Measurements from ENCODE around the gene ENG.

ENG gene

GRCh38 chr9:127855522-127855921, 1.1 kb upstream of the ENG start:
- H3K4me3 ChIP-seq (ENCODE audit: low read length in 2 of 2), result no peak overlapping the region
- no peaks in the 10 kb centered on the region for H3K36me3 ChIP-seq (ENCODE audit: control insufficient read depth in 2 of 2, insufficient read depth in 2 of 2, low read length in 2 of 2)
- peaks cover 16 to 17% of the 10 kb centered on the region in 2 donors for H3K4me1 ChIP-seq (ENCODE audit: control insufficient read depth in 2 of 2, insufficient read depth in 2 of 2, low read length in 2 of 2)
- peak overlapping the region in 1 of 2 donors; percentile 80 for H3K27ac ChIP-seq (ENCODE audit: low read depth in 2 of 2, low read length in 2 of 2)
- H3K9ac ChIP-seq (ENCODE audit: low read depth in 1 of 2, low read length in 2 of 2), result no peak overlapping the region
- no peaks in the 10 kb centered on the region for H3K9me3 ChIP-seq (ENCODE audit: control insufficient read depth in 2 of 2, low read length in 2 of 2)
- H3K27me3 ChIP-seq (ENCODE audit: control insufficient read depth in 2 of 2, insufficient read depth in 2 of 2, low read length in 2 of 2), result no peaks in the 10 kb centered on the region

GRCh38 chr9:127854960-127855359, 502 bp upstream of the ENG start:
- H3K4me3 ChIP-seq (ENCODE audit: low read length in 2 of 2), result no peak overlapping the region
- H3K27me3 ChIP-seq (ENCODE audit: control insufficient read depth in 2 of 2, insufficient read depth in 2 of 2, low read length in 2 of 2), result no peaks in the 10 kb centered on the region
- no peak overlapping the region for H3K9ac ChIP-seq (ENCODE audit: low read depth in 1 of 2, low read length in 2 of 2)
- H3K4me1 ChIP-seq (ENCODE audit: control insufficient read depth in 2 of 2, insufficient read depth in 2 of 2, low read length in 2 of 2), result peaks cover 16 to 17% of the 10 kb centered on the region in 2 donors
- H3K36me3 ChIP-seq (ENCODE audit: control insufficient read depth in 2 of 2, insufficient read depth in 2 of 2, low read length in 2 of 2), result no peaks in the 10 kb centered on the region
- H3K9me3 ChIP-seq (ENCODE audit: control insufficient read depth in 2 of 2, low read length in 2 of 2), result no peaks in the 10 kb centered on the region
- peak overlapping the region; percentile 76 to 80 for H3K27ac ChIP-seq (ENCODE audit: low read depth in 2 of 2, low read length in 2 of 2)

- H3K36me3 ChIP-seq (ENCODE audit: control insufficient read depth in 2 of 2, insufficient read depth in 2 of 2, low read length in 2 of 2), result no peaks in the 10 kb centered on the region
- peak overlapping the region; percentile 68 to 76 for H3K4me3 ChIP-seq (ENCODE audit: low read length in 2 of 2)
- peak overlapping the region; percentile 56 to 59 for H3K9ac ChIP-seq (ENCODE audit: low read depth in 1 of 2, low read length in 2 of 2)
- H3K27me3 ChIP-seq (ENCODE audit: control insufficient read depth in 2 of 2, insufficient read depth in 2 of 2, low read length in 2 of 2), result no peaks in the 10 kb centered on the region
- peaks cover 0 to 6% of the 10 kb centered on the region in 2 donors for H3K9me3 ChIP-seq (ENCODE audit: control insufficient read depth in 2 of 2, low read length in 2 of 2)
- peak overlapping the region; percentile 76 to 80 for H3K27ac ChIP-seq (ENCODE audit: low read depth in 2 of 2, low read length in 2 of 2)
- H3K4me1 ChIP-seq (ENCODE audit: control insufficient read depth in 2 of 2, insufficient read depth in 2 of 2, low read length in 2 of 2), result peaks cover 10 to 12% of the 10 kb centered on the region in 2 donors
Measured at GRCh38 chr9:127853312-127854183, 910 bp downstream of the ENG start.

- H3K27me3 ChIP-seq (ENCODE audit: control insufficient read depth in 2 of 2, insufficient read depth in 2 of 2, low read length in 2 of 2), result no peaks in the 10 kb centered on the region
- peaks cover 5 to 7% of the 10 kb centered on the region in 2 donors for H3K4me1 ChIP-seq (ENCODE audit: control insufficient read depth in 2 of 2, insufficient read depth in 2 of 2, low read length in 2 of 2)
- H3K4me3 ChIP-seq (ENCODE audit: low read length in 2 of 2), result peak overlapping the region; percentile 68 to 76
- no peaks in the 10 kb centered on the region for H3K36me3 ChIP-seq (ENCODE audit: control insufficient read depth in 2 of 2, insufficient read depth in 2 of 2, low read length in 2 of 2)
- H3K27ac ChIP-seq (ENCODE audit: low read depth in 2 of 2, low read length in 2 of 2), result no peak overlapping the region
- H3K9me3 ChIP-seq (ENCODE audit: control insufficient read depth in 2 of 2, low read length in 2 of 2), result peaks cover 0 to 6% of the 10 kb centered on the region in 2 donors
- peak overlapping the region in 1 of 2 donors; percentile 56 for H3K9ac ChIP-seq (ENCODE audit: low read depth in 1 of 2, low read length in 2 of 2)
Measured at GRCh38 chr9:127852829-127853228, 1.6 kb downstream of the ENG start.

GRCh38 chr9:127850286-127850830, 4.1 kb downstream of the ENG start:
- Histone ChIP-seq H3K27me3 (ENCODE audit: control insufficient read depth in 2 of 2, insufficient read depth in 2 of 2, low read length in 2 of 2) (no peaks in the 10 kb centered on the region), H3K4me1 (ENCODE audit: control insufficient read depth in 2 of 2, insufficient read depth in 2 of 2, low read length in 2 of 2) (peaks cover under 1 to 10% of the 10 kb centered on the region in 2 donors), H3K36me3 (ENCODE audit: control insufficient read depth in 2 of 2, insufficient read depth in 2 of 2, low read length in 2 of 2) (no peaks in the 10 kb centered on the region), H3K4me3 (ENCODE audit: low read length in 2 of 2) (no peak overlapping the region), H3K27ac (ENCODE audit: low read depth in 2 of 2, low read length in 2 of 2) (no peak overlapping the region), H3K9ac (ENCODE audit: low read depth in 1 of 2, low read length in 2 of 2) (peak overlapping the region in 1 of 2 donors; percentile 5), H3K9me3 (ENCODE audit: control insufficient read depth in 2 of 2, low read length in 2 of 2) (peaks cover 0 to 6% of the 10 kb centered on the region in 2 donors)

- no peak overlapping the region for H3K9ac ChIP-seq (ENCODE audit: low read depth in 1 of 2, low read length in 2 of 2)
- no peak overlapping the region for H3K4me3 ChIP-seq (ENCODE audit: low read length in 2 of 2)
- no peaks in the 10 kb centered on the region for H3K27me3 ChIP-seq (ENCODE audit: control insufficient read depth in 2 of 2, insufficient read depth in 2 of 2, low read length in 2 of 2)
- H3K9me3 ChIP-seq (ENCODE audit: control insufficient read depth in 2 of 2, low read length in 2 of 2), result peaks cover 0 to 6% of the 10 kb centered on the region in 2 donors
- peaks cover 5 to 10% of the 10 kb centered on the region in 2 donors for H3K4me1 ChIP-seq (ENCODE audit: control insufficient read depth in 2 of 2, insufficient read depth in 2 of 2, low read length in 2 of 2)
- no peak overlapping the region for H3K27ac ChIP-seq (ENCODE audit: low read depth in 2 of 2, low read length in 2 of 2)
- H3K36me3 ChIP-seq (ENCODE audit: control insufficient read depth in 2 of 2, insufficient read depth in 2 of 2, low read length in 2 of 2), result no peaks in the 10 kb centered on the region
Measured at GRCh38 chr9:127848756-127849504, 5.5 kb downstream of the ENG start.

- Histone ChIP-seq H3K36me3 (ENCODE audit: control insufficient read depth in 2 of 2, insufficient read depth in 2 of 2, low read length in 2 of 2) (no peaks in the 10 kb centered on the region), H3K4me3 (ENCODE audit: low read length in 2 of 2) (no peak overlapping the region), H3K9ac (ENCODE audit: low read depth in 1 of 2, low read length in 2 of 2) (no peak overlapping the region), H3K27me3 (ENCODE audit: control insufficient read depth in 2 of 2, insufficient read depth in 2 of 2, low read length in 2 of 2) (no peaks in the 10 kb centered on the region), H3K27ac (ENCODE audit: low read depth in 2 of 2, low read length in 2 of 2) (peak overlapping the region in 1 of 2 donors; percentile 9), H3K9me3 (ENCODE audit: control insufficient read depth in 2 of 2, low read length in 2 of 2) (peaks cover 0 to 6% of the 10 kb centered on the region in 2 donors), H3K4me1 (ENCODE audit: control insufficient read depth in 2 of 2, insufficient read depth in 2 of 2, low read length in 2 of 2) (peaks cover 5 to 6% of the 10 kb centered on the region in 2 donors)
Measured at GRCh38 chr9:127847833-127848755, 6.4 kb downstream of the ENG start.

GRCh38 chr9:127847178-127847510, 7.3 kb downstream of the ENG start:
- Histone ChIP-seq H3K27ac (ENCODE audit: low read depth in 2 of 2, low read length in 2 of 2) (peak overlapping the region; percentile 9 to 39), H3K27me3 (ENCODE audit: control insufficient read depth in 2 of 2, insufficient read depth in 2 of 2, low read length in 2 of 2) (no peaks in the 10 kb centered on the region), H3K4me1 (ENCODE audit: control insufficient read depth in 2 of 2, insufficient read depth in 2 of 2, low read length in 2 of 2) (peaks cover 5 to 6% of the 10 kb centered on the region in 2 donors), H3K9me3 (ENCODE audit: control insufficient read depth in 2 of 2, low read length in 2 of 2) (peaks cover 0 to 6% of the 10 kb centered on the region in 2 donors), H3K4me3 (ENCODE audit: low read length in 2 of 2) (no peak overlapping the region), H3K36me3 (ENCODE audit: control insufficient read depth in 2 of 2, insufficient read depth in 2 of 2, low read length in 2 of 2) (no peaks in the 10 kb centered on the region), H3K9ac (ENCODE audit: low read depth in 1 of 2, low read length in 2 of 2) (peak overlapping the region in 1 of 2 donors; percentile 20)

GRCh38 chr9:127846443-127847177, 7.8 kb downstream of the ENG start:
- Histone ChIP-seq H3K4me3 (ENCODE audit: low read length in 2 of 2) (no peak overlapping the region), H3K9ac (ENCODE audit: low read depth in 1 of 2, low read length in 2 of 2) (peak overlapping the region in 1 of 2 donors; percentile 20), H3K27me3 (ENCODE audit: control insufficient read depth in 2 of 2, insufficient read depth in 2 of 2, low read length in 2 of 2) (no peaks in the 10 kb centered on the region), H3K4me1 (ENCODE audit: control insufficient read depth in 2 of 2, insufficient read depth in 2 of 2, low read length in 2 of 2) (peaks cover 5 to 6% of the 10 kb centered on the region in 2 donors), H3K27ac (ENCODE audit: low read depth in 2 of 2, low read length in 2 of 2) (peak overlapping the region; percentile 38 to 39), H3K9me3 (ENCODE audit: control insufficient read depth in 2 of 2, low read length in 2 of 2) (peaks cover 0 to 6% of the 10 kb centered on the region in 2 donors), H3K36me3 (ENCODE audit: control insufficient read depth in 2 of 2, insufficient read depth in 2 of 2, low read length in 2 of 2) (no peaks in the 10 kb centered on the region)
